CD4-positive, alpha-beta T cell treated with Interleukin-12 subunit alpha and Interleukin-12 subunit beta, for 1 hour (primary cell): ENCODE data around the gene RFC4.
"Not testable (repeated sequence)": the region's sequence is repeated elsewhere in the genome, so short reads cannot be mapped to it uniquely, and the experiment has no call there.

Experiments
- DNase-seq: peaks from one replicate; pipeline ENCODE4 v3.0.0-alpha.2; 2020

Gene RFC4

GRCh38 chr3:186824430-186825139 lies 18.3 kb upstream of the RFC4 start:
- DNase-seq: no peak

GRCh38 chr3:186823386-186823785 lies 17.1 kb upstream of the RFC4 start:
- no peak for DNase-seq

GRCh38 chr3:186822388-186822759 lies 16.1 kb upstream of the RFC4 start:
- DNase-seq: not testable (repeated sequence)

- peak; percentile 64 for DNase-seq
These were observed 15.4 kb upstream of the RFC4 start for GRCh38 chr3:186821429-186822387.

GRCh38 chr3:186818956-186819355 lies 12.7 kb upstream of the RFC4 start:
- DNase-seq: no peak

- DNase-seq: no peak
These were observed 12.2 kb upstream of the RFC4 start for GRCh38 chr3:186818516-186818915.

GRCh38 chr3:186815435-186815834 lies 9.2 kb upstream of the RFC4 start:
- DNase-seq: no peak

- no peak for DNase-seq
These were observed 7.8 kb upstream of the RFC4 start for GRCh38 chr3:186814100-186814499.

GRCh38 chr3:186811313-186811712 lies 5.0 kb upstream of the RFC4 start:
- not testable (repeated sequence) for DNase-seq

GRCh38 chr3:186810336-186810996 lies 4.2 kb upstream of the RFC4 start:
- no peak for DNase-seq

GRCh38 chr3:186807231-186807630 lies 949 bp upstream of the RFC4 start:
- DNase-seq: no peak

- not testable (repeated sequence) for DNase-seq
These were observed 2.8 kb downstream of the RFC4 start for GRCh38 chr3:186803447-186803846.

GRCh38 chr3:186802701-186803100 lies 3.6 kb downstream of the RFC4 start:
- no peak for DNase-seq

GRCh38 chr3:186800285-186800684 lies 6.0 kb downstream of the RFC4 start:
- DNase-seq: no peak

GRCh38 chr3:186798239-186798874 lies 7.9 kb downstream of the RFC4 start:
- no peak for DNase-seq

- DNase-seq: no peak
These were observed 15.9 kb downstream of the RFC4 start for GRCh38 chr3:186790261-186790981.

- DNase-seq: no peak
These were observed 16.6 kb downstream of the RFC4 start for GRCh38 chr3:186789554-186790260.

- no peak for DNase-seq
These were observed 17.6 kb downstream of the RFC4 start for GRCh38 chr3:186788482-186789370.

- no peak for DNase-seq
These were observed 18.4 kb downstream of the RFC4 start for GRCh38 chr3:186787642-186788481.

GRCh38 chr3:186786922-186787321 lies 19.4 kb downstream of the RFC4 start:
- DNase-seq: no peak
